Measurements from ENCODE around the gene PLOD2. TPM values are rescaled to one million over a fixed set of nuclear protein-coding genes. Genes with fewer than 3 reads are reported as not detected.

Gene PLOD2
- total RNA-seq, 1 donor from 2014 or later, result 23.7 TPM

DNA sequence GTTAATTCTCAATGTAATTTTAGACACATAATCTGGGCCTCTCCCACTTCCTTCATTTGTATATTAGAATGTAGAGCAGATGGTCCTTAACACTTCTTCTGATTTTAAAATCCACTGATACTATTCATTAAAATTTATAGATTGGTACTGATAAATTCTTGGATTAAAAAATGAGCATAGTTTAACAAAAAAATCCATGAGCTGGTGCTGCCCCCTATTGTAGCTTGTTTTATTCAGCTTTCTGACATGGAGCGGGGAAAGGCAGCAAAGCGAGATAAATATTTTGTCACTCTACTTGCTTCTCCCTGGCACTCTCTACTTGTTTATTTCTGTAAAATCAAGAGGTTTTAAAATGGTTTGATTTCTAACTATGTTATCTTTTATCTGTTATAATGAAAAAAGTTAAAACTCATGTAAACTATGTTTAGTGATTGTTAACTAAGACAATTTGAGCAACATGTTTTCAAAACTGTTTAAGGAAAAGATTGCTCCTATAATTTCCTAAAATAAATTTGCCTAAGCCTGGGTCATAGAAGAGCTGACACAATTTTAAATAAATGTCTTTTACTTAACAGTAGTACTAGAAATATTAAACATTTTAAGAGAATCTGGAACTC is 26.5 kb upstream of the PLOD2 start:
- no peaks in the 10 kb centered on the region for H3K4me1 ChIP-seq
- no peaks in the 10 kb centered on the region for H3K36me3 ChIP-seq
- TF ChIP-seq, protein P1, sequence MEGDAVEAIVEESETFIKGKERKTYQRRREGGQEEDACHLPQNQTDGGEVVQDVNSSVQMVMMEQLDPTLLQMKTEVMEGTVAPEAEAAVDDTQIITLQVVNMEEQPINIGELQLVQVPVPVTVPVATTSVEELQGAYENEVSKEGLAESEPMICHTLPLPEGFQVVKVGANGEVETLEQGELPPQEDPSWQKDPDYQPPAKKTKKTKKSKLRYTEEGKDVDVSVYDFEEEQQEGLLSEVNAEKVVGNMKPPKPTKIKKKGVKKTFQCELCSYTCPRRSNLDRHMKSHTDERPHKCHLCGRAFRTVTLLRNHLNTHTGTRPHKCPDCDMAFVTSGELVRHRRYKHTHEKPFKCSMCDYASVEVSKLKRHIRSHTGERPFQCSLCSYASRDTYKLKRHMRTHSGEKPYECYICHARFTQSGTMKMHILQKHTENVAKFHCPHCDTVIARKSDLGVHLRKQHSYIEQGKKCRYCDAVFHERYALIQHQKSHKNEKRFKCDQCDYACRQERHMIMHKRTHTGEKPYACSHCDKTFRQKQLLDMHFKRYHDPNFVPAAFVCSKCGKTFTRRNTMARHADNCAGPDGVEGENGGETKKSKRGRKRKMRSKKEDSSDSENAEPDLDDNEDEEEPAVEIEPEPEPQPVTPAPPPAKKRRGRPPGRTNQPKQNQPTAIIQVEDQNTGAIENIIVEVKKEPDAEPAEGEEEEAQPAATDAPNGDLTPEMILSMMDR (IDR thresholded peaks at IDR 0.05), result peak; percentile 53
- DNase-seq (no peak), ATAC-seq (no peak)
- no peak overlapping the region for H3K27ac ChIP-seq
- no peaks in the 10 kb centered on the region for H3K9me3 ChIP-seq
- H3K27me3 ChIP-seq, result no peaks in the 10 kb centered on the region
- H3K4me3 ChIP-seq, result no peak overlapping the region
- intact Hi-C loops (cut with DNase I), result no loop called here

DNA sequence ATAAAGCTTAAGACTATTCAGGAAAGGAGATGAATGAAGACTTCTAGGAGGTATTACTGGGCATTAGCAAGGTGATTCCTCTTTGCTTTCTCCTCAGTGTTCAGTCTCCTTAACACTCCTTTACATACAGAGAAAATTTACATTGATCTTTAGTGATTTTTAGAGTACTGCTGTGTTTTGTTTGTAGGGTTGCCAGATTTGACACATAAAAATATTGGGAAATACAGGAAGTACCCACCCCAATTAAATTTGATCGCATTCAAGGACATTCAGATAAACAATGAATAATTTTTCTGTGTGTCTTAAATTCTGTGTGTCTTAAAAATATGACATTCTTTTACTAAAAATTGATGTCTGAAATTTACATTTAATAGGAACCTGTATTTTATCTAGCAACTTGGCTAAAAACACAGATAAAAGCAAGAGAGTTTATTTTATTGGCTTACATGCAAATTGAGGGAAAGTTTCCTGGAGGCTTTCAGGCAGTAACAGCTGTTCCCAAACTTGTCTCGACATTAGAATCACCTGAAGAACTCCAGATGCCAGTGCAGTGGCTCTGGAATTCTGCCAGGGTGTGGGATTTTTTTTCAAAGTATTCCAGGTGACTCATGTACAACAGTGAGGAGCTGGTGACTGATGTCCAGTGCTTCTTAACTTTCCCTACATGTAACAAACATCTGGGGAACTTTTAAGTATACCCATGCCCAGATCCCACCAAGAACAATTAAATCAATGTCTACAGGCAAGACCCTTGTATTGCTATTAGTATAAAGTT is 23.4 kb upstream of the PLOD2 start:
- ATAC-seq, result peak; percentile 52
- no peak for DNase-seq

DNA sequence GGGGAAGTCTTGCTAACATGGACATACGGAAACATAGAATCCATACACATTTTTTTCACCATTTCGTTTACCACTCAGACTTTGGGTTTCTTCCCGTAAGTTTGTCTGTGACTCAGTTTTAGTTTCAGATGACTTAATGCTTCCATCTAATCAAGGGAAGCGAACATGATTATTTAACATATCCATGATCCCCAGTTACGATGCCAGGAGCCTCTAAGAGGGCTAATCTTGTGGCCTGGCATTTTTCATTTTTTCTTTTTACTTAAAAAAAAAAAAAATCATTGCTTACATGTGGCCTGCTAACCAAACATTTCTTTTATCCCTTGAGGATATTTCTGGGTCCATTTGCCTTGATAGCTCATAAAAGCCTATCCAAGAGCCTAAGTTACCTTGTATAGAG is 20.2 kb upstream of the PLOD2 start:
- no peaks in the 10 kb centered on the region for H3K36me3 ChIP-seq
- no peak overlapping the region for H3K4me3 ChIP-seq
- H3K27ac ChIP-seq, result no peak overlapping the region
- ATAC-seq (no peak), DNase-seq (no peak)
- TF ChIP-seq, protein P1 (IDR thresholded peaks at IDR 0.05), result no peak
- intact Hi-C loops (cut with DNase I), result no loop called here
- no peaks in the 10 kb centered on the region for H3K27me3 ChIP-seq
- no peaks in the 10 kb centered on the region for H3K4me1 ChIP-seq
- no peaks in the 10 kb centered on the region for H3K9me3 ChIP-seq

More for the DNA sequence above, 23.4 kb upstream of the PLOD2 start:
- intact Hi-C loops (cut with DNase I), result no loop called here
- Histone ChIP-seq H3K4me3 (no peak overlapping the region), H3K36me3 (no peaks in the 10 kb centered on the region), H3K9me3 (no peaks in the 10 kb centered on the region), H3K27ac (no peak overlapping the region), H3K27me3 (no peaks in the 10 kb centered on the region), H3K4me1 (no peaks in the 10 kb centered on the region)
- TF ChIP-seq, protein P1 (IDR thresholded peaks at IDR 0.05), result no peak

DNA sequence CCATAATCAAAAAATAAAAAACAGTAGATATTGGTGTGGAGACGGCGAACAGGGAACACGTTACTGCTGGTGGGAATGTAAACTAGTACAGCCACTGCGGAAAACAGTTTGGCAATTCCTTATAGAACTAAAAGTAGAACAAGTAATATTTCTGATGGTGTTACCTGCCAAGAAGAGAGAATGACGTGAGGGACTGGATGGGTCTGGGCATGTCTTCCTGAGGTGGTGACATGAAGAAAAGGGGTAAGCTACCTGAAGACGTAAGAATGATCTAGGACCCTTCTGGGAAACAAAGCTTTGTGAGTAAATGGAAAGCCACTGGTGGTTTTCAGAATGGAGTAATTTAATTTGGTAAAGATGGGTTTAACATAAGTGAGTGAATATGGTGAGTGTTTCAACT is 19.4 kb upstream of the PLOD2 start:
- DNase-seq, result no peak
- intact Hi-C loops (cut with DNase I), result no loop called here

DNA sequence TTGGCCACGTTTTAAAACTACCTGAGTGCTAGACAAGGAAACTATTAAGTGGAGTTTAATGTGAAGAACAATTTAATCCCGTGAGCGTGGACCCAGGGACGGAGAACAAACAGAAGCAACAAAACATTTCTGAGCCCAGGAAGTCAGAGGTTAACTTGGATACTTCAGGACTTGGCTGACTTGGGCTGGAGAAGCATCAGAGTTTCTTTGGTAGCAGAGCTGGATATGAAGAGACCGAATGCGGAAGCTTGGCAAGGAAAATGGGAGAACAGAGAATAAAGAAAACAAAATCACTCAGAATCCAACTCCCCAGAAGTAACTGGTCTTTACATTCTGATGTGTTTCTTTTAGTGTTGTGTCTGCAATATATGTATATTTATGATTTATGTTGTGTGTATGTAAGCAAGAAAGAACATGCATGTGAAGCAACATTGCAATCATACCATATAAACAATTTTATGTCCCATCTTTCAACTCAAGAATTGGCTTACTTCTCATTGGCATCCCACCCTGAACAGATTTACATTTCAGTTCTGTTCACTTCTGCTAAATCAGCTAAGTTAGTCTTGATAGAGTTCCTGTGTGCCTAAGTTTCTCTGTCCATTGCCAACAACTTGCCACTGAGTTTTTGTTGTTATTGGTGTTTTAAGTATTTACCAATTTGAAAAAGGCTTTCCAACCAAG is 17.2 kb upstream of the PLOD2 start:
- no peaks in the 10 kb centered on the region for H3K27me3 ChIP-seq
- no peaks in the 10 kb centered on the region for H3K36me3 ChIP-seq
- no peak for DNase-seq
- no peak for ATAC-seq
- H3K27ac ChIP-seq, result no peak overlapping the region
- H3K4me3 ChIP-seq, result no peak overlapping the region
- TF ChIP-seq, protein P1 (IDR thresholded peaks at IDR 0.05), result no peak
- no peaks in the 10 kb centered on the region for H3K4me1 ChIP-seq
- no peaks in the 10 kb centered on the region for H3K9me3 ChIP-seq
- intact Hi-C loops (cut with DNase I), result no loop called here

More for the DNA sequence above, 19.4 kb upstream of the PLOD2 start:
- no peaks in the 10 kb centered on the region for H3K9me3 ChIP-seq
- no peak overlapping the region for H3K27ac ChIP-seq
- H3K36me3 ChIP-seq, result no peaks in the 10 kb centered on the region
- TF ChIP-seq, protein P1 (IDR thresholded peaks at IDR 0.05), result no peak
- H3K4me1 ChIP-seq, result no peaks in the 10 kb centered on the region
- H3K4me3 ChIP-seq, result no peak overlapping the region
- no peaks in the 10 kb centered on the region for H3K27me3 ChIP-seq
- no peak for ATAC-seq

Data from upper lobe of right lung (tissue), 1 donor.